Mesodermal cell (in vitro differentiated cells): ENCODE measurements around the gene ACSM2B.
"Not testable (repeated sequence)": the region's sequence is repeated elsewhere in the genome, so short reads cannot be mapped to it uniquely, and the experiment has no call there.

ENCODE experiments used
- H3K27ac ChIP-seq: 2 replicates; pipeline ENCODE4 v1.7.0; 2013; ENCODE audit warnings: mild to moderate bottlenecking, low read depth, low read length, moderate library complexity; ENCODE audit not compliant: severe bottlenecking
- H3K36me3 ChIP-seq: 2 replicates; pipeline ENCODE4 v1.7.1; 2013; ENCODE audit warnings: mild to moderate bottlenecking, low read length, moderate library complexity; ENCODE audit not compliant: control insufficient read depth, insufficient read depth
- H3K4me1 ChIP-seq: one replicate; pipeline ENCODE4 v1.7.1; 2013; ENCODE audit warnings: mild to moderate bottlenecking, low read length; ENCODE audit not compliant: insufficient read depth, control insufficient read depth, poor library complexity, severe bottlenecking
- H3K4me3 ChIP-seq: 2 replicates; pipeline ENCODE4 v1.7.0; 2013; ENCODE audit warnings: low read length, control low read depth, mild to moderate bottlenecking; ENCODE audit not compliant: insufficient read depth, poor library complexity, severe bottlenecking; ENCODE audit errors: extremely low read depth
- H3K9me3 ChIP-seq: 2 replicates; pipeline ENCODE4 v1.7.1; 2013; ENCODE audit warnings: mild to moderate bottlenecking, low read length, moderate library complexity; ENCODE audit not compliant: control insufficient read depth
- WGBS, 2 experiments: methylation state at CpG; one replicate each; pipeline ENCODE4 v1.1.5; 2013; ENCODE audit warnings: missing lambda C conversion rate in 2 of 2; ENCODE audit not compliant: insufficient coverage in 2 of 2; 5-methylcytosine and 5-hydroxymethylcytosine counted together

The ACSM2B gene

GRCh38 chr16:20531795-20532194 is 44.4 kb downstream of the ACSM2B start:
- WGBS, 2 experiments = no CpG with 5 or more reads among the region's 13 CpGs
- not testable (repeated sequence) for H3K4me3 ChIP-seq

GRCh38 chr16:20520103-20520502 is 56.1 kb downstream of the ACSM2B start:
- Histone ChIP-seq H3K9me3 (no peaks in the 10 kb centered on the region), H3K4me3 (no peak overlapping the region), H3K27ac (no peak overlapping the region), H3K4me1 (no peaks in the 10 kb centered on the region), H3K36me3 (no peaks in the 10 kb centered on the region)
- WGBS, 2 experiments = no CpG with 5 or more reads among the region's 1 CpG

More at GRCh38 chr16:20531795-20532194, 44.4 kb downstream of the ACSM2B start:
- H3K27ac ChIP-seq, H3K9me3 ChIP-seq, H3K36me3 ChIP-seq, H3K4me1 ChIP-seq: not testable (repeated sequence)

GRCh38 chr16:20519231-20519630 is 56.9 kb downstream of the ACSM2B start:
- no peaks in the 10 kb centered on the region for H3K36me3 ChIP-seq
- no peaks in the 10 kb centered on the region for H3K4me1 ChIP-seq
- WGBS, 2 experiments = 36 to 50% methylated on average over 2 to 3 of the region's 3 CpGs
- H3K9me3 ChIP-seq = no peaks in the 10 kb centered on the region
- H3K4me3 ChIP-seq = no peak overlapping the region
- no peak overlapping the region for H3K27ac ChIP-seq

- no CpG with 5 or more reads among the region's 3 CpGs for WGBS, 2 experiments
- Histone ChIP-seq H3K4me1 (no peaks in the 10 kb centered on the region), H3K9me3 (no peaks in the 10 kb centered on the region), H3K27ac (no peak overlapping the region), H3K4me3 (no peak overlapping the region), H3K36me3 (no peaks in the 10 kb centered on the region)
These were observed 59.0 kb downstream of the ACSM2B start for GRCh38 chr16:20517149-20517548.

- no peaks in the 10 kb centered on the region for H3K4me1 ChIP-seq
- no peak overlapping the region for H3K4me3 ChIP-seq
- H3K27ac ChIP-seq = no peak overlapping the region
- no peaks in the 10 kb centered on the region for H3K36me3 ChIP-seq
- H3K9me3 ChIP-seq = peaks cover under 1% of the 10 kb centered on the region
These were observed 60.5 kb downstream of the ACSM2B start for GRCh38 chr16:20515688-20516090.

GRCh38 chr16:20510323-20510722 is 65.8 kb downstream of the ACSM2B start:
- Histone ChIP-seq H3K27ac (no peak overlapping the region), H3K36me3 (no peaks in the 10 kb centered on the region), H3K4me1 (no peaks in the 10 kb centered on the region), H3K9me3 (peaks cover 17% of the 10 kb centered on the region), H3K4me3 (no peak overlapping the region)
- no CpG with 5 or more reads among the region's 1 CpG for WGBS, 2 experiments

DNA sequence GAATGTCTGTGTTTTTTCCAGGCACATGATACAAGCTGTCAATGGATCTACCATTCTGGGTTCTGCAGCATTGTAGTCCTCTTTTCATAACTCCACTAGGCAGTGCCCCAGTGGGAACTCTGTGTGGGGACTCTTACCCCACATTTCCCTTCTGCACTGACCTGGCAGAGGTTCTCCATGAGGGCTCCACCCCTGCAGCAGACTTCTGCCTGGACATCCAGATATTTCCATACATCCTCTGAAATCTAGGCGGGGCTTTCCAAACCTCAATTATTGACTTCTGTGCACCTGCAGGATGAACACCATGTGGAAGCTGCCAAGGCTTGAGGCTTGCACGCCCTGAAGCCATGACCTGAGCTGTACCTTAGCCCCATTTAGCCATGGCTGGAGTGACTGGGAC is 68.9 kb downstream of the ACSM2B start:
- Histone ChIP-seq H3K9me3 (peaks cover 17% of the 10 kb centered on the region), H3K4me3 (no peak overlapping the region), H3K36me3 (no peaks in the 10 kb centered on the region), H3K27ac (no peak overlapping the region), H3K4me1 (no peaks in the 10 kb centered on the region)
- WGBS, 2 experiments = 53 to 72% methylated on average over 2 of the region's 2 CpGs

DNA sequence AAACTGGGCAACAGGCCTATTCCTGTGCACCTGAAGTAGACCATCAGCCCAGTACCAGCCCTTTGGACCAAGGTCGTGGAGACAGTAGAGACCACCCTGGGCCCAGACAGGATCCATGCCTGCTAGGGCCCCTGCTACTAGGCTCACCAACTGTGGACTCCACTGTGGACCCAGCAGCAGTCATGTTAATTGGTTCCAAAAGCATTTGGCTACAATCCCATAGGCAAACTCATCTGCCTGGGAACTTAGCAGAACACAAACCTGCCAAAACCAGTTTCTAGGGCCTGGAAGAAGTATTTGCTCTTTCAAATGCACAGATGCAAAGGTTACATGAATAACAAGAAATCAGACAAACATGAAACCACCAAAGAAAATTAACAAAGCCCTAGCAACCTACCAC is 71.7 kb downstream of the ACSM2B start:
- Histone ChIP-seq H3K27ac (no peak overlapping the region), H3K4me3 (no peak overlapping the region), H3K36me3 (no peaks in the 10 kb centered on the region), H3K4me1 (no peaks in the 10 kb centered on the region), H3K9me3 (peaks cover 9% of the 10 kb centered on the region)
- 55 to 82% methylated on average over 1 of the region's 1 CpG for WGBS, 2 experiments

GRCh38 chr16:20491448-20491847 is 84.7 kb downstream of the ACSM2B start:
- H3K36me3 ChIP-seq, H3K9me3 ChIP-seq, H3K4me3 ChIP-seq, H3K27ac ChIP-seq, H3K4me1 ChIP-seq: not testable (repeated sequence)
- no CpG with 5 or more reads among the region's 11 CpGs for WGBS, 2 experiments

DNA sequence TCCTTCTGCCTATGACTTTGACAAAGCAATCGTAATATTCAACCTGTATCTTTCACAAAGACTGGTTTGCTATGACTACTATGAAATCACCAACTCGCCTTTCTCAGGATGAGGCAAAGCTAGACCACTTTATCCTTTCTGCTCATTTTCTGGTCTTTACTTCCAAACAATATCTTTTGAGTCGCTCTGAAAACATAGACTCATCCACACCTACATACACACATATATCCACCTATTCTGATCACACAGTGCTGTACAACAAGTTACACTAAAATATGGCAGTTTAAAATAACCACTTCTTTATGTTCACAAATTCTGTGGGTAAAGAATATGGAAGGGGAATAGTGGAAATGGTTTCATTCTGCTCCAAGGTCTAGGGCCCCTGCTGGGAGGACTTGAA is 85.2 kb downstream of the ACSM2B start:
- H3K27ac ChIP-seq, H3K4me3 ChIP-seq, H3K36me3 ChIP-seq, H3K9me3 ChIP-seq, H3K4me1 ChIP-seq: not testable (repeated sequence)
- no CpG with 5 or more reads among the region's 3 CpGs for WGBS, 2 experiments
